Small intestine (tissue), 7 donors: ENCODE results near the gene INTS2. TPM values are rescaled to one million over a fixed set of nuclear protein-coding genes. Genes with fewer than 3 reads are reported as not detected.
"Not testable (repeated sequence)": the region's sequence is repeated elsewhere in the genome, so short reads cannot be mapped to it uniquely, and the experiment has no call there.

ENCODE experiments used
- DNase-seq, 2 donors: peaks; one replicate each; pipeline versions ENCODE4 v3.0.0 to v3.0.0-alpha.2; 2013
- FAIRE-seq: peaks from 2 replicates; lab custom pipeline; 2012; peaks lifted over from hg19 to GRCh38; lab: Jason Lieb, UNC
- H3K27ac ChIP-seq, 3 donors: one replicate each; pipeline ENCODE4 v1.5.1; 2013; ENCODE audit warnings: low read length in 2 of 3, mild to moderate bottlenecking in 2 of 3, control low read depth in 1 of 3, inconsistent platforms in 1 of 3, low read depth in 1 of 3, moderate library complexity in 1 of 3
- H3K27me3 ChIP-seq, 3 donors: one replicate each; pipeline ENCODE4 v1.6.1; 2013; ENCODE audit warnings: low read length in 3 of 3, inconsistent platforms in 1 of 3; ENCODE audit not compliant: control insufficient read depth in 3 of 3, insufficient read depth in 3 of 3
- H3K36me3 ChIP-seq, 3 donors: one replicate each; pipeline ENCODE4 v1.6.1; 2013; ENCODE audit warnings: low read length in 3 of 3, inconsistent platforms in 1 of 3, low read depth in 1 of 3, mild to moderate bottlenecking in 1 of 3, moderate library complexity in 1 of 3; ENCODE audit not compliant: control insufficient read depth in 3 of 3, insufficient read depth in 2 of 3
- H3K4me1 ChIP-seq, 3 donors: one replicate each; pipeline ENCODE4 v1.6.1; 2013; ENCODE audit warnings: low read length in 2 of 3, inconsistent platforms in 1 of 3, low read depth in 1 of 3, mild to moderate bottlenecking in 1 of 3, moderate library complexity in 1 of 3; ENCODE audit not compliant: control insufficient read depth in 3 of 3, insufficient read depth in 2 of 3
- H3K4me3 ChIP-seq, 3 donors: one replicate each; pipeline ENCODE4 v1.5.1; 2013; ENCODE audit warnings: low read length in 3 of 3, control low read depth in 1 of 3, inconsistent platforms in 1 of 3, low read depth in 1 of 3, mild to moderate bottlenecking in 1 of 3, moderate library complexity in 1 of 3
- H3K9me3 ChIP-seq, 2 donors: one replicate each; pipeline ENCODE4 v1.6.1; 2013; ENCODE audit warnings: low read depth in 1 of 2, low read length in 1 of 2; ENCODE audit not compliant: control insufficient read depth in 2 of 2, insufficient read depth in 1 of 2
- WGBS, 3 donors: extraction: QIAGEN DNeasy Blood & Tissue Kit; methylation state at CpG; one replicate each; pipeline ENCODE4 v1.1.7; 2013; 5-methylcytosine and 5-hydroxymethylcytosine counted together
- polyA plus RNA-seq, 4 donors: library from polyadenylated mRNA; stranded (reverse) in 3 of 4; unstranded in 1 of 4; fragments of 200-250 nt in 3 of 4; fragments of 120-200 nt in 1 of 4; gene quantifications; one replicate each; pipeline versions ENCODE4 v1.2.1 to v1.2.3, GENCODE V29; 2013
- donor health status: healthy with polysubstance abuse.
- donor health status: control.
- donor health status: control.
- donor health status: Bipolar disorder and iron deficiency.
- donor health status: healthy.

INTS2 gene
- polyA plus RNA-seq, 4 donors = 0.81 to 7.7 (median 2.6) TPM

DNA sequence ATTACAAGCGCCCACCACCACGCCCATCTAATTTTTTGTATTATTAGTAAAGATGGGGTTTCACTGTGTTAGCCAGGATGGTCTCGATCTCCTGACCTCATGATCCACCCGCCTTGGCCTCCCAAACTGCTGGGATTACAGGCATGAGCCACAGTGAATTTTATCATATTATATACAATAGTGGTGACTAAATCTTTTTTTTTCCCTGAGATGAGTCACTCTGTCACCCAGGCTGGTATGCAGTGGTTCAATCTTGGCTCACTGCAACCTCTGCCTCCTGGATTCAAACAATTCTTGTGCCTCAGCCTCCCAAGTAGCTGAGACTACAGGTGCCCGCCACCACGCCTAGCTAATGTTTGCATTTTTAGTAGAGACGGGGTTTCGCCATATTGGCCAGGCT is 41.9 kb downstream of the INTS2 start:
- H3K27me3 ChIP-seq, H3K9me3 ChIP-seq, H3K4me3 ChIP-seq, H3K27ac ChIP-seq, FAIRE-seq, DNase-seq, H3K4me1 ChIP-seq: not testable (repeated sequence)
- whole genome bisulfite sequencing, 3 donors = 98 to 99% (median 98%) methylated on average over 8 of the region's 8 CpGs
- H3K36me3 ChIP-seq = peaks cover 0 to 43% (median 2%) of the 10 kb centered on the region in 3 donors

DNA sequence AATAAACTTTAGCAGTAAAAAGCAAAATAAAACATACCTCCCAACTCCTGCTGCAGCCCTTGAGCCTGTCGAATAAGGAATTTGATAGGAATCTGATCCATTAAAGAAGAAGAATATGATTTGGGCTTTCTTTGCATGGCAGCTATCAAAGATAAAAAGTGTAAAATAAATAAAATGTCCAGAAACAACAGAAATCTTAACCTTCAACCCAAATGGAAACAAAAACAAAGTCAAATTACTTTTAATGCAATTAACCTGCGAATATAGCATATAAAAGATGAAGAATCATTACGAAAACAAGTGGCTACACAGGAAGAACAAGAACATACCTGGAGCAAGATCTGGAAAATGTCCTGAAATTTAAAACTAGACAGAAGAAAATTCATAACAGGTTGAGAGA is 42.9 kb downstream of the INTS2 start:
- H3K27me3 ChIP-seq = no peaks in the 10 kb centered on the region
- H3K27ac ChIP-seq = no peak overlapping the region
- H3K36me3 ChIP-seq = peaks cover 0 to 41% (median 2%) of the 10 kb centered on the region in 3 donors
- DNase-seq (no peak), FAIRE-seq (no peak)
- WGBS, 3 donors = 96 to 97% (median 97%) methylated on average over 3 of the region's 3 CpGs
- no peaks in the 10 kb centered on the region for H3K4me1 ChIP-seq
- no peak overlapping the region for H3K4me3 ChIP-seq
- H3K9me3 ChIP-seq = no peaks in the 10 kb centered on the region

DNA sequence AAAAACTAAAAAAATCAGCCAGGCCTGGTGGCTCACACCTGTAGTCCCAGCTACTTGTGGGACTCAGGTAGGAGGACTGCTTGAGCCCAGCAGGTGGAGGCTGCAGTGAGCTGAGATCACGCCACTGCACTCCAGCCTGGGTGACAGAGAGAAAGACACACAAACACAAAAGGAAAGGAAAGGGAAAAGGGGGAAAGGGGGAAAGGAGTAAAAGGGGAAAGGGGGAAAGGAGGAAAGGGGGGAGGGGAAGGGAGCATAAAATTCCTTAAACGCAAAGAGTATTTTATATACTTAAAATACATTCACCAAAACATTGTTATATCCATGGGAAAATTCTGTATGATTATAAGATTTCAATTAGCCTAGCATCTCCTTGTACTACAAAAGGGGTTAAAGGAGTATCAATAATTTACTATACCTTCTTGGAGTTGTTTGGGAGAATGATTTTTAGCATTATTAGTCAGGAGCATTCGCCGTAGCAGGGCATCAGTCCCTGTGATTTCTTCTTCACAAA is 47.1 kb downstream of the INTS2 start:
- Histone ChIP-seq H3K4me3 (no peak overlapping the region), H3K9me3 (no peaks in the 10 kb centered on the region), H3K4me1 (no peaks in the 10 kb centered on the region), H3K27ac (no peak overlapping the region), H3K27me3 (no peaks in the 10 kb centered on the region), H3K36me3 (peaks cover 0 to 38% (median 4%) of the 10 kb centered on the region in 3 donors)
- no peak for FAIRE-seq
- DNase-seq = no peak
- WGBS, 3 donors = 94 to 100% (median 97%) methylated on average over 4 of the region's 4 CpGs

DNA sequence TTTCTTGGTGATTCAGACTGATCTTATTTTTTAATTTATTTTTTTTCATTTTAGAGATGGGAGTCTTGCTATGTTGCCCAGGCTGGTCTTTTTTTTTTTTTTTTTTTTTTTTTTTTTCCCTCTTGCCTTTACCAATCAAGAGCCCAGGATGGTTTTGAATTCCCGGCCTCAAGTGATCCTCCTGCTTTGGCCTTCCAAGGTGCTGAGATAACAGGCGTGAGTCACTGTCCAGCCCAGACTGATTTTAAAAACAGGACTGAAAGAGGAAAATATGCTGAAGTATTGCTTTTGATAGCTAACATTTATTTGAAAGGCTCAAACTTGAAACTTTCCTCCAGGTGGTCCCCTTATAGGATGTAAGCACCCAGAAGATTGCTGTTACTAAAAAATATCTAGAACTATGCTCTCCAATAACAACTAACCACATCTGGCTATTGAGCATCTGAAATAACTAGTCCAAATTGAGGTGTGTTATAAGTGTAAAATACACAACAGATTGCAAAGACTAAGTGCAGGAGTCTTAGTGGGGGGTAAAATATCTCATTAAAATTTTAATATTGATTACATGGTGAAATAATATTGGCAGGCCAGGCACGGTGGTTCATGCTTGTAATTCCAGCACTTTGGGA is 48.7 kb downstream of the INTS2 start:
- FAIRE-seq = no peak
- WGBS, 3 donors = 95 to 97% (median 96%) methylated on average over 3 of the region's 3 CpGs
- H3K4me1 ChIP-seq = no peaks in the 10 kb centered on the region
- peaks cover 0 to 38% (median 4%) of the 10 kb centered on the region in 3 donors for H3K36me3 ChIP-seq
- no peaks in the 10 kb centered on the region for H3K27me3 ChIP-seq
- H3K4me3 ChIP-seq = no peak overlapping the region
- DNase-seq = no peak
- no peaks in the 10 kb centered on the region for H3K9me3 ChIP-seq
- H3K27ac ChIP-seq = no peak overlapping the region

DNA sequence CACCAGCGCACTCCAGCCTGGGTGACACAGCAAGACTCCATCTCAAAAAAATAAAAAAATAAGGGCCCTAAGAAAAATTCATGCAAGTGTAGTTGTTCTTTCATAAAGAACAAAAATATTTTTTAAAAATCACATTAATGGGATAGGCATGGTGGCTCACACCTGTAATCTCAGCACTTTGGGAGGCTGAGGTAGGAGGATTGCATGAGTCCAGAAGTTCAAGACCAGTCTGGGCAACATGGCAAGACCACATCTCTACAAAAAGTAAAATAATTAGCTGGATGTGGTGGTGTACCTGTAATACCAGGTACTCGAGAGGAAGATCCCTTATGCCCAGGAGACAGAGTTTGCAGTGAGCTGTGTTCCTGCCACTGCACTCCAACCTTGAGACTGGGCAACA is 49.3 kb downstream of the INTS2 start:
- no peaks in the 10 kb centered on the region for H3K4me1 ChIP-seq
- H3K4me3 ChIP-seq = no peak overlapping the region
- H3K27ac ChIP-seq = no peak overlapping the region
- FAIRE-seq = no peak
- H3K9me3 ChIP-seq = no peaks in the 10 kb centered on the region
- WGBS, 3 donors = 65 to 74% (median 72%) methylated on average over 2 of the region's 2 CpGs
- peaks cover 0 to 32% (median 3%) of the 10 kb centered on the region in 3 donors for H3K36me3 ChIP-seq
- DNase-seq = no peak
- H3K27me3 ChIP-seq = no peaks in the 10 kb centered on the region

DNA sequence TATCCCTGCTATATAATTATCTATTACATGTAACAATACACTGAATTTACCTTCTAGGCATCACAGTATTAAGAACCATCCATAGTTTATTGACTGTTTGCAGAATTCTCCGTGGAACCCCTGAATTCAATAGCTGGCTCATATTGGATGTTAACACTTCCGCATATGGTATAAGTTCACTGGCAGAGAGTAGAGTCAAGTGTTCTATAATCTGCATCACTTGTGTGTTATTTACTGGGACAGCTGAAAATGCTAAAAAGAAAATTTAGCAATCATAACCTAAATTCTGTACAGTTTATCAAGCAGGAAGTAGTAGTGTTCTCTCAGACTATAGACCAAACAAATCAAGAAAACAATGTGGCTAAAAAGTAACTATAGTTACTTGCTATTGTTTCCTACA is 49.9 kb downstream of the INTS2 start:
- DNase-seq (no peak), FAIRE-seq (no peak)
- no peak overlapping the region for H3K27ac ChIP-seq
- H3K4me1 ChIP-seq = no peaks in the 10 kb centered on the region
- peaks cover 0 to 26% (median 3%) of the 10 kb centered on the region in 3 donors for H3K36me3 ChIP-seq
- no peaks in the 10 kb centered on the region for H3K27me3 ChIP-seq
- no peaks in the 10 kb centered on the region for H3K9me3 ChIP-seq
- 92 to 98% (median 95%) methylated on average over 2 of the region's 2 CpGs for WGBS, 3 donors
- no peak overlapping the region for H3K4me3 ChIP-seq

DNA sequence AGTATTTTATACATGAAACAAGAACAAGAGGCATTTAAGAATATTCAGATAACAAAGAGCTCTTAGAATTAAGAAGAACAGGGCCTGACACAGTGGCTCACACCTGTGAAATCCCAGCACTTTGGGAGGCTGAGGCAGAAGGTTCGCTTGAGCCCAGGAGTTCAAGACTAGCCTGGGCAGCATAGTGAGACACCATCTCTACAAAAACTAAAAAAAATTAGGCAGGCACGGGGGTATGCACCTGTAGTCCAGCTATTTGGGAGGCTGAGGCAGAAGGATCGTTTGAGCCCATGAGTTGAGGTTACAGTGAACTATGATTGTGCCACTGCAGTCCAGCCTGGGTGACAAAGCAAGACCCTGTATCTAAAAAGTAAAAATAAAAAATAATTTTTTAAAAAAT is 52.0 kb downstream of the INTS2 start:
- Histone ChIP-seq H3K27ac (no peak overlapping the region), H3K9me3 (no peaks in the 10 kb centered on the region), H3K4me1 (no peaks in the 10 kb centered on the region), H3K27me3 (no peaks in the 10 kb centered on the region), H3K36me3 (peaks cover 2 to 24% (median 3%) of the 10 kb centered on the region in 3 donors), H3K4me3 (no peak overlapping the region)
- WGBS, 3 donors = 87 to 92% (median 91%) methylated on average over 3 of the region's 3 CpGs
- FAIRE-seq (no peak), DNase-seq (no peak)

DNA sequence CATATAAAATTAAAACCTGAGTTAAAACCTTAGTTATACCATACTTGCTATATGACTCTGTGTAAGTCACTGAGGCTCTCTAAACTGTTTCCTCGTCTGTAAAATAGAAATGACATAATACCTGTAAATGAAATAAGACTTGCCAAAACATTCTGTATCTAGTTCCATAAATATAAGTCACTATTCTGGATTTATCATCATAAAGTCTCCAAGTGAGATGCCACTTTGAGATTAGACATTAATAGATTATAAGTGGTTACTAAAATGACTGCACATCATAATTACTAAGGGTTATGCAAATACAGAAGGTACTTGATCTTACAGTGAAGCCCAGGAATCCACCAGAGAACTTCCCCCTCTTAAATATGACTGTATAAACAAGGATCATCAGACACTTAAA is 52.5 kb downstream of the INTS2 start:
- H3K27ac ChIP-seq = no peak overlapping the region
- no peak overlapping the region for H3K4me3 ChIP-seq
- FAIRE-seq (no peak), DNase-seq (no peak)
- no peaks in the 10 kb centered on the region for H3K27me3 ChIP-seq
- no peaks in the 10 kb centered on the region for H3K4me1 ChIP-seq
- peaks cover 2 to 21% (median 3%) of the 10 kb centered on the region in 3 donors for H3K36me3 ChIP-seq
- 21 to 29% (median 24%) methylated on average over 1 of the region's 1 CpG for WGBS, 3 donors
- no peaks in the 10 kb centered on the region for H3K9me3 ChIP-seq

DNA sequence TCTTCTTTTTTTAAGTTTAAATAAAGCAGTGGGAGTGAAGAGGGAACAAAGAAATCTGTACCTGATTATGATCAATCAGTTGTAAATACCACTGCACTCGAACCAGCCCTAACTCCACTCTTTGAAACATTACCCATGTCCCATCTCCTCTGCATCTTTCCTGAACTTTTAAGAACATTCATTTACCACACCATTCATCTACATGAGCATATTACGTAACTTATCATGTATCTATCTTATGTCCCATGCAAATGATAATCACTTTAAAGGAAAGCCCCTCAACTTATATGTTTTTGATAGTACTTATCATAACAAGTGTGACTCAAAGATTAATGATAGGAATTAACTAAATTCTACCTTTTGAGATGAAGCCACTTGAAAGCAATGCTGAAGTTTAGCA is 53.7 kb downstream of the INTS2 start:
- 83 to 88% (median 87%) methylated on average over 2 of the region's 2 CpGs for WGBS, 3 donors
- DNase-seq (no peak), FAIRE-seq (no peak)
- no peaks in the 10 kb centered on the region for H3K27me3 ChIP-seq
- no peak overlapping the region for H3K27ac ChIP-seq
- no peaks in the 10 kb centered on the region for H3K9me3 ChIP-seq
- no peaks in the 10 kb centered on the region for H3K4me1 ChIP-seq
- peaks cover 2 to 17% (median 3%) of the 10 kb centered on the region in 3 donors for H3K36me3 ChIP-seq
- H3K4me3 ChIP-seq = no peak overlapping the region
